K562 (cell line): Measurements from ENCODE around the gene OBSCN. TPM values are rescaled to one million over a fixed set of nuclear protein-coding genes. Genes with fewer than 3 reads are reported as not detected.

ENCODE experiments used
- CHD2 ChIP-seq: IDR thresholded peaks from 2 replicates; pipeline ENCODE4 v1.6.1; 2011; ENCODE audit warnings: low read depth, low read length
- CREBBP ChIP-seq: IDR thresholded peaks from one replicate; pipeline ENCODE4 v1.6.1; 2012; ENCODE audit warnings: low read depth, mild to moderate bottlenecking, control low read depth, inconsistent platforms, low read length
- ESRRA ChIP-seq: fragments of 450-650 bp; IDR thresholded peaks from 2 replicates; pipeline ENCODE4 v1.6.1; 2014; ENCODE audit warnings: low read depth, mild to moderate bottlenecking, moderate library complexity, borderline replicate concordance
- MEIS2 ChIP-seq: fragments of 450-650 bp; IDR thresholded peaks from 2 replicates; pipeline ENCODE4 v1.6.1; 2014; ENCODE audit warnings: mild to moderate bottlenecking; ENCODE audit not compliant: partially characterized antibody
- NKRF ChIP-seq: fragments of 450-650 bp; IDR thresholded peaks from 2 replicates; pipeline ENCODE4 v1.6.1; 2016; ENCODE audit warnings: borderline replicate concordance
- PHF8 ChIP-seq: fragments of 200-600 bp; sonication (generic); IDR thresholded peaks from 2 replicates; pipeline ENCODE4 v1.6.1; 2012; ENCODE audit warnings: mixed run types, mild to moderate bottlenecking, inconsistent platforms, low read length, moderate library complexity, borderline replicate concordance
- SMC3 ChIP-seq: conservative IDR thresholded peaks from 2 replicates; pipeline ENCODE4 v1.6.1; 2011; ENCODE audit warnings: low read depth, low read length, improper control_type of control experiment; ENCODE audit not compliant: insufficient read depth
- SP1 ChIP-seq: sonication (generic); formaldehyde crosslinking; IDR thresholded peaks from 2 replicates; pipeline ENCODE4 v1.8.1; 2022; ENCODE audit warnings: mild to moderate bottlenecking, missing genetic modification reagents
- TRIM28 ChIP-seq: fragments of 450-650 bp; IDR thresholded peaks from 2 replicates; pipeline ENCODE4 v1.6.1; 2017
- ZNF263 ChIP-seq: sonication (generic); formaldehyde crosslinking; IDR thresholded peaks from 2 replicates; pipeline ENCODE4 v1.8.0; 2022; ENCODE audit warnings: mild to moderate bottlenecking, missing genetic modification reagents, borderline replicate concordance
- ZNF318 ChIP-seq, 2 experiments: fragments of 450-650 bp; IDR thresholded peaks; 2 replicates each; pipeline ENCODE4 v1.6.1; 2016; ENCODE audit warnings: mild to moderate bottlenecking in 2 of 2, borderline replicate concordance in 1 of 2, low read depth in 1 of 2, moderate library complexity in 1 of 2
- ZNF507 ChIP-seq: conservative IDR thresholded peaks from 2 replicates; pipeline ENCODE4 v1.6.1; 2017; ENCODE audit warnings: missing genetic modification characterization, missing compliant biosample characterization
- polyA plus RNA-seq, 8 experiments: library from polyadenylated mRNA; depleted of rRNA in 4 of 8; stranded (reverse) in 5 of 8; unstranded in 3 of 8; fragments of >200 nt; fragmentation: Nextera tagmentation in 2 of 8; fragmentation: Illumina TruSeq in 1 of 8; extraction: Ambion mirVana in 2 of 8; extraction: Trizol in 1 of 8; gene quantifications; 2 replicates each; pipeline versions ENCODE4 v1.2.1 to v1.2.3, GENCODE V29; 2011 to 2014; ENCODE audit warnings: inconsistent platforms in 1 of 8, missing spikeins in 1 of 8
- total RNA-seq, 7 experiments: library from RNA; depleted of rRNA in 6 of 7; stranded (reverse); fragments of >200 nt in 6 of 7; fragmentation: Illumina TruSeq in 2 of 7; extraction: Trizol in 2 of 7; gene quantifications; 2 replicates each; pipeline versions ENCODE4 v1.2.1 to v1.2.3, GENCODE V29; 2011 to 2021; ENCODE audit warnings: low replicate concordance in 1 of 7
- TF ChIP-seq, protein P1 (sequence below): fragments of 250-450 bp; sonication (Bioruptor Pico); IDR thresholded peaks from 2 replicates; pipeline ENCODE4 v1.5.0; 2020; ENCODE audit warnings: mild to moderate bottlenecking

Gene OBSCN
- total and polyA plus RNA-seq, 9 of the 15 experiments (the other 6 are each of a cell fraction or from before 2014, with no cell fraction given) = 0.18 to 19.7 (median 3.6) TPM

GRCh38 chr1:228407106-228408040, 199.5 kb downstream of the OBSCN start (continued):
- TF ChIP-seq NKRF = 0 out of 2 replicates have a peak, but pooled peaks have one; percentile 29
- 0 out of 2 replicates have a peak, but pooled peaks have one; percentile 13 for TF ChIP-seq SMC3
- no peak for TF ChIP-seq CHD2
- TF ChIP-seq TRIM28 = no peak
- TF ChIP-seq CREBBP = no peak
- TF ChIP-seq, protein P1, sequence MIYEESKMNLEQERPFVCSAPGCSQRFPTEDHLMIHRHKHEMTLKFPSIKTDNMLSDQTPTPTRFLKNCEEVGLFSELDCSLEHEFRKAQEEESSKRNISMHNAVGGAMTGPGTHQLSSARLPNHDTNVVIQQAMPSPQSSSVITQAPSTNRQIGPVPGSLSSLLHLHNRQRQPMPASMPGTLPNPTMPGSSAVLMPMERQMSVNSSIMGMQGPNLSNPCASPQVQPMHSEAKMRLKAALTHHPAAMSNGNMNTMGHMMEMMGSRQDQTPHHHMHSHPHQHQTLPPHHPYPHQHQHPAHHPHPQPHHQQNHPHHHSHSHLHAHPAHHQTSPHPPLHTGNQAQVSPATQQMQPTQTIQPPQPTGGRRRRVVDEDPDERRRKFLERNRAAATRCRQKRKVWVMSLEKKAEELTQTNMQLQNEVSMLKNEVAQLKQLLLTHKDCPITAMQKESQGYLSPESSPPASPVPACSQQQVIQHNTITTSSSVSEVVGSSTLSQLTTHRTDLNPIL (CRISPR knock-in tag) = no peak
- TF ChIP-seq PHF8 = peak; percentile 56; the same call in 1 of the 2 replicates
- peak; percentile 74; the same call in 1 of the 2 replicates for TF ChIP-seq ZNF263
- no peak for TF ChIP-seq ZNF318 (IDR thresholded peaks at IDR 0.05; ENCODE audit: borderline replicate concordance in 1 of 2, low read depth in 1 of 2)
- no peak for TF ChIP-seq MEIS2
- peak; percentile 67; the same call in 1 of the 2 replicates for TF ChIP-seq SP1
- TF ChIP-seq ESRRA = peak; percentile 26; the same call in 1 of the 2 replicates
- no peak for TF ChIP-seq ZNF507 (tag)
